ENCODE measurements around the gene CRADD.

CRADD gene

DNA sequence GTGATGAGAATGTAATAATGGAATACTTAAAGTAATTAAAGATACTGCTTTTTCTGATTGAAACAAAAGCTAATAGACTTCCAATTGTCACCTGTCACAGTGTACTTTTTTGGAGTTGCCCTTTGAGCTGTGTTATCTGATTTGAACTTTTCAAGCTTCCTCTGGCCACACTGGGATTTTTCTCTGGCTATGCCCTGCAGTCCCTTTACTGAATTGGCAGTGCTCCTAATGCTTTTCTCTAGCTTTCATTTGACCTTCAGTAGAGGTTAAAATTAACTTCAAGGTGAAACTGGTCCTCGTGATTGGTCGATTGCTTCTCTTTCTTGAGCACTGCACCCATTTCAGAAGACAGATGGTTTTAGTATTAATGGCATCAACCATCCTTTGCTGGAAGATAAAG is 89.2 kb downstream of the CRADD start:
- TF ChIP-seq EZH2 (IDR thresholded peaks at IDR 0.05): no peak
- TF ChIP-seq FOXP2 (optimal IDR thresholded peaks at IDR 0.05; ENCODE audit: control extremely low read depth, extremely low read length, insufficient read depth): no peak
- no peak for TF ChIP-seq POLR2AphosphoS5 (IDR thresholded peaks at IDR 0.05; ENCODE audit: borderline replicate concordance, low read depth, low read length)
- H3K27ac ChIP-seq: no peak overlapping the region

DNA sequence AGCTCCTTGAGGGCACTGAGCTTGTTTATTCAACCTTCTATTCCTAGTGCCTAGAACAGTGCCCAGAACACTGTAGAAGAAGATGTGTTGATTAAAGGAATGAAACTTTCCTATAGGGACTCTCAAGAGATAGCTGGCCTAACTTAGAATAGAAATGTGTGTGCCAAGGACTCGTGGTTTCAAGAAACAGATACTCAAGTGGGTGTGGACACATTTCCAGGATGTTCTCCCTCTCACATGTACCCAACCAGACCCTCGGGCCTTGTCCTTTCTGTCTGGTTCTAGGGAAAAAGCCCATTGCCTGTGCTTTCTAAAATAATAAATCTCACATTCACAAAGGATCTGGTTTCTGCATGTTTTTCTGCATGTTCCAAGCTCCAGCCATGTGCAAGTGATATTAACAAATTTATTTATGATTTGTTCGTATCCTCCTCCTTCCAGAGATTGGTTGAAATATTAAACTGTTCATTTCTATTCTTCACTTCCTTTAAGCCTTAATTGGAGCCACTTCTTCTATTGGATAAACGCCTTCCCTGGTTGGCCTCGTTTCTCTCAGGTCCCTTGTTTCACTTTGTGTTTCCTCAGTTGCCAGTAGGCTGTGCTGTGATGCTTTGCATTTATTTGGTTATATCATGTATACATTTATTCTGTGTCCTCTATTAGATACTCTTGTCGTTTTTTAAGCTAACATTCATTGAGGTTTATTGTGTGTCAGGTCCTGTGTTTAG is 89.8 kb downstream of the CRADD start:
- Histone ChIP-seq H3K36me3 (ENCODE audit: insufficient read depth, low read length) (no peaks in the 10 kb centered on the region), H3K9ac (ENCODE audit: insufficient read length) (no peak overlapping the region), H3K27ac (peak overlapping the region; percentile 7; the same call in 1 of the 2 replicates), H3K9me3 (ENCODE audit: low read depth, low read length) (no peaks in the 10 kb centered on the region), H3K4me3 (peak overlapping the region; percentile 7; the same call in 1 of the 2 replicates)
- TF ChIP-seq EZH2 (IDR thresholded peaks at IDR 0.05) (no peak), POLR2AphosphoS5 (IDR thresholded peaks at IDR 0.05; ENCODE audit: borderline replicate concordance, low read depth, low read length) (no peak), FOXP2 (optimal IDR thresholded peaks at IDR 0.05; ENCODE audit: control extremely low read depth, extremely low read length, insufficient read depth) (no peak)
- DNase-seq (ENCODE audit: low read depth, low spot score): no peak

More for the DNA sequence above, 89.2 kb downstream of the CRADD start:
- H3K9ac ChIP-seq (ENCODE audit: insufficient read length): no peak overlapping the region
- no peaks in the 10 kb centered on the region for H3K36me3 ChIP-seq (ENCODE audit: insufficient read depth, low read length)
- no peak overlapping the region for H3K4me3 ChIP-seq
- no peaks in the 10 kb centered on the region for H3K9me3 ChIP-seq (ENCODE audit: low read depth, low read length)
- DNase-seq (ENCODE audit: low read depth, low spot score): no peak

DNA sequence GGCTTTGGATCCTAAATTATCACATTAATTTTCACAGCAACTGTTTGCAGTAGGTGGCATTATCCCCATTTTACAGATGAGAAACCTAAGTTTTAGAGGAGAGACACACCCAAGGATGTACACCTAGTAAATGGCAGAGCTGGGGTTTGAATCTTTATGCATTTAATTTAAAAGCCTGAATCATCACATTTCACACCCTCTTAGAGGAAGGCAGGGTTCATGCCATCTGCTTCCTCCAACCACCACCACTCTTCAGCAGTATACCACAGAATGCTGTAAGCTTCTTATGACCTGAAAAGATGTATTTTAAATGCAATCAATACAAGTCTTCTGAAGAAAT is 90.3 kb downstream of the CRADD start:
- Histone ChIP-seq H3K9me3 (ENCODE audit: low read depth, low read length) (no peaks in the 10 kb centered on the region), H3K27ac (peak overlapping the region; percentile 58; the same call in 1 of the 2 replicates), H3K9ac (ENCODE audit: insufficient read length) (no peak overlapping the region), H3K4me3 (peak overlapping the region; percentile 7; the same call in 1 of the 2 replicates), H3K36me3 (ENCODE audit: insufficient read depth, low read length) (no peaks in the 10 kb centered on the region)
- DNase-seq (ENCODE audit: low read depth, low spot score): no peak
- TF ChIP-seq FOXP2 (optimal IDR thresholded peaks at IDR 0.05; ENCODE audit: control extremely low read depth, extremely low read length, insufficient read depth) (no peak), EZH2 (IDR thresholded peaks at IDR 0.05) (no peak), POLR2AphosphoS5 (IDR thresholded peaks at IDR 0.05; ENCODE audit: borderline replicate concordance, low read depth, low read length) (no peak)

DNA sequence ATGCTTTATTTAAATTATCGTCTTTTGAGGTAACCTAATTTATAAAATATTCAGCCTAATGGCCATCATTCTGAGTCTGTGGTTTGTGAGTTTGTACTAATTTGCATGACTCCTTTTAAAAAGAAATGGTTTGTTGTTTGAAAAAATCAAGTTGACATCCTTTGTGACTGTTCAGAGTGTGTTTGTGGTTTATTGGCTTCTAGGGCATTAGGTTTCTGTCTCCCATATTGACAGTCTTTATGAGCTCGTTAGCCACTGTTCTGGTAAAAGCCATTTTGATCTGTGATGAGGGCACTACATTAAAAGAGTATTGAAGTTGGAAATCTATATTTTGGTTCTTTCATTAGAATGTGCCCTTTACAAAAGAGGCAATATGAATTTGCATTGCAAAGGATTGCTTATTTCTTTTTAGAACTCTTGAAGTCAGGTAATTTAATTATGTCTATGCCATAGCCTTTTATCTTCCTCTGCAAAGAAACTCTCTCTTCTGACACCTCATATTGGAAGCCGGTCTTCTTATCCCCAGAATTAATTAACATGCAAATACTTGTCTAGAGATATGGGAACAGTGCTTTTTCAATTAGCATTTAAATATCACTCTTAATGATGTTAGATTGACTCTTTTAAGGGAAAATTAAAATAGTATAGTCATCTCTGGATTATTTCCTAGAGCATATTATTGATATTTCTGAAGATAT is 95.0 kb downstream of the CRADD start:
- Histone ChIP-seq H3K9ac (ENCODE audit: insufficient read length) (no peak overlapping the region), H3K27ac (peak overlapping the region; percentile 74), H3K9me3 (ENCODE audit: low read depth, low read length) (no peaks in the 10 kb centered on the region), H3K36me3 (ENCODE audit: insufficient read depth, low read length) (no peaks in the 10 kb centered on the region), H3K4me3 (no peak overlapping the region)
- DNase-seq (ENCODE audit: low read depth, low spot score): no peak
- TF ChIP-seq FOXP2 (optimal IDR thresholded peaks at IDR 0.05; ENCODE audit: control extremely low read depth, extremely low read length, insufficient read depth) (no peak), POLR2AphosphoS5 (IDR thresholded peaks at IDR 0.05; ENCODE audit: borderline replicate concordance, low read depth, low read length) (no peak), EZH2 (IDR thresholded peaks at IDR 0.05) (no peak)

DNA sequence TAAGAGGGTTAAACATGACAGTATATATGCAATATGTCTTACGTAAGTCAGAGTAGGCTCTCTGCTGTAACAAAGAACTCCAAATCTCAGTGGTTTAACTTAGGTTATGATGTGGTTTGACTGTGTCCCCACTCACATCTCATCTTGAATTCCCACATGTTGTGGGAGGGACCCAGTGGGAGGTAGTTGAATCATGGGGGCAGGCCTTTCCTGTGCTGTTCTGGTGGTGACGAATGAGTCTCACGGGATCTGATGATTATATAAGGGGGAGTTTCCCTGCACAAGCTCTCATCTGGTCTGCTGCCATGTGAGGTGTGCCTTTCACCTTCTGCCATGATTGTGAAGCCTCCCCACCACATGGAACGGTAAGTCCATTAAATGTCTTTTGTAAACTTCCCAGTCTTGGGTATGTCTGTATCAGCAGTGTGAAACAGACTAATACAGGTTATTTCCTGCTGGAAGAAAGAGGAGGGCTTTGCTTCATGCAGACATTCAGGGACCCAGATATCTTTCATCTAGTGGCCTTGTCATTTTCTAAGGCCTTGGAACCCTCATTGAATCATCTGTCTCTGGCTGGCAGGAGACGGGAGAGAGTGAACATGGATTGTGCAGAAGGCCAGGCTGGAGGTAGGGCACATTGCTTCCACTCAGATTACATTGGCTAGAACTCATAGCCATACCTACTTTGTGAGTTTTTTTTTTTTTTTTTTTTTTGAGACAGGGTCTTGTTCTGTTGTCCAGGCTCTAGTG is 96.1 kb downstream of the CRADD start:
- DNase-seq (ENCODE audit: low read depth, low spot score): no peak
- no peak overlapping the region for H3K4me3 ChIP-seq
- no peak overlapping the region for H3K9ac ChIP-seq (ENCODE audit: insufficient read length)
- H3K9me3 ChIP-seq (ENCODE audit: low read depth, low read length): no peaks in the 10 kb centered on the region
- no peaks in the 10 kb centered on the region for H3K36me3 ChIP-seq (ENCODE audit: insufficient read depth, low read length)
- TF ChIP-seq FOXP2 (optimal IDR thresholded peaks at IDR 0.05; ENCODE audit: control extremely low read depth, extremely low read length, insufficient read depth): no peak
- peak overlapping the region; percentile 74 for H3K27ac ChIP-seq

DNA sequence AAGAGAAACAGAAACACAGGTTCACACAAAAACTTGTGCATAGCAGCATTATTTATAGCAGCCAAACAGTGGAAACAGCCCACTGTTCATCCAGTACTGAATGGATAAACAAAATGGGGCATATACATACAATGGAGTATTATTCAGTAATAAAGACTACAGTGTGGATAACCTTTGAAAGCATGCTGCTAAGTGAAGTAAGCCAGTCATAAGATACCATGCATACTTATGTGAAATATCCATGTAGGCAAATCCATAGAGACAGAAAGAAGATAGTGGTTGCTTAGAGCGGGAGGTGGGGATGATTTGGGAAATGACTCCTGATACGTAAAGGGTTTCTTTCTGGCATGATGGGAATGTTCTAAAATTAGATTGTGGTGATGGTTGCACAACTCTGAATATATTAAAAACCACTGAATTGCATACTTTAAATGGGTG is 99.4 kb downstream of the CRADD start:
- H3K27ac ChIP-seq: peak overlapping the region; percentile 93
- H3K36me3 ChIP-seq (ENCODE audit: insufficient read depth, low read length): no peaks in the 10 kb centered on the region
- peak overlapping the region; percentile 72 for H3K4me3 ChIP-seq
- TF ChIP-seq FOXP2 (optimal IDR thresholded peaks at IDR 0.05; ENCODE audit: control extremely low read depth, extremely low read length, insufficient read depth) (no peak), POLR2AphosphoS5 (IDR thresholded peaks at IDR 0.05; ENCODE audit: borderline replicate concordance, low read depth, low read length) (peak; percentile 35; the same call in 1 of the 2 replicates)
- peak overlapping the region; percentile 60 for H3K9ac ChIP-seq (ENCODE audit: insufficient read length)
- peak; percentile 88 for DNase-seq (ENCODE audit: low read depth, low spot score)
- no peaks in the 10 kb centered on the region for H3K9me3 ChIP-seq (ENCODE audit: low read depth, low read length)

DNA sequence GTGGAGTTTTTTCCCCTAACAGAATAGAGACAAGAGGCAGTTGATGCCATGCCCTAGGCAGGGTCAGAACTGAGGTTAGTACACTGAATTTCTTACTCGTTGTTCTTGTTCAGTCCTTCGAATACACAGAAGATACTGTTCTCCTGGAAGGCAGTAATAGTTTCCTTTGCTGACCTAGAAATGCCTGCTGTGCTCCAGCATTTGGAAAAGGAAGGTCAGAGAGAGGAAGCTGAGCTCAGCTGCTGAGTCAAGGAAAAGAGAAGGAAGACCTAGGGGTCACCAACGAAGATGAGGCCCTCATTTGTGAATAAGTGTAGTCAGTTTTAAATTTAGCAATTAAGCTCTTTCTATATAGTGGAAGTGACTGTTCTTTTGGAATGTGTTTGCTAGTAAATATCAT is 100.1 kb downstream of the CRADD start:
- no peak for TF ChIP-seq FOXP2 (optimal IDR thresholded peaks at IDR 0.05; ENCODE audit: control extremely low read depth, extremely low read length, insufficient read depth)
- Histone ChIP-seq H3K27ac (peak overlapping the region; percentile 93), H3K4me3 (peak overlapping the region; percentile 72), H3K36me3 (ENCODE audit: insufficient read depth, low read length) (no peaks in the 10 kb centered on the region), H3K9ac (ENCODE audit: insufficient read length) (peak overlapping the region; percentile 27), H3K9me3 (ENCODE audit: low read depth, low read length) (no peaks in the 10 kb centered on the region)
- no peak for DNase-seq (ENCODE audit: low read depth, low spot score)

DNA sequence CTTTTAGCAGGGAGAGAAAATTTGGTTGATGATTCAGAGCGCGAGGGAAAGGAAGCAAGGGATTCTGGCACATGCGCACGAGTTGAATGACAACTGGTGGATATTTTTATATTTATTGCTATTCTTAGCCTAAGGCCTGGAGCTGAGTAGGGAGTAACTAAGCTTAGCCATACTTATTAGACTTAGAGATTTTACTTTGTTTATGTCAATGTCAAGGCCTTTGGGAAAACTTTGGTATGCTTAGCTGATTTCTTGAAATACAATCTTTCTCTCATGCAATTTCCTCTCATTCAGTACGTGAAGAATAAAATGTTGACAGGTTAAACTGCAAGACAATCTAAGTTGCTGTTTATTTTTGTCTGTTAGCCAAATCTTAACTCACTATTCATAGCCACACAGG is 101.1 kb downstream of the CRADD start:
- TF ChIP-seq POLR2AphosphoS5 (IDR thresholded peaks at IDR 0.05; ENCODE audit: borderline replicate concordance, low read depth, low read length): no peak; the same call in 1 of the 2 replicates
- peak; percentile 31 for TF ChIP-seq FOXP2 (optimal IDR thresholded peaks at IDR 0.05; ENCODE audit: control extremely low read depth, extremely low read length, insufficient read depth)
- Histone ChIP-seq H3K36me3 (ENCODE audit: insufficient read depth, low read length) (no peaks in the 10 kb centered on the region), H3K27ac (peak overlapping the region; percentile 93), H3K4me3 (peak overlapping the region; percentile 72), H3K9ac (ENCODE audit: insufficient read length) (peak overlapping the region; percentile 27), H3K9me3 (ENCODE audit: low read depth, low read length) (no peaks in the 10 kb centered on the region)
- DNase-seq (ENCODE audit: low read depth, low spot score): no peak
